Activated effector memory CD4-positive, alpha-beta T cell treated with anti-CD3 and anti-CD28 coated beads, Interleukin-2, amount 50 U/mL, for 16 hours (primary cell): Measurements from ENCODE around the gene MNAT1.
"Not testable (repeated sequence)": the region's sequence is repeated elsewhere in the genome, so short reads cannot be mapped to it uniquely, and the experiment has no call there.

Experiments
- DNase-seq: peaks from one replicate; pipeline ENCODE4 v3.0.0-alpha.2; 2020

The MNAT1 gene

GRCh38 chr14:60807247-60807646 lies 72.7 kb downstream of the MNAT1 start:
- no peak for DNase-seq

- no peak for DNase-seq
Measured at GRCh38 chr14:60807971-60808370, 73.4 kb downstream of the MNAT1 start.

- DNase-seq, result no peak
Measured at GRCh38 chr14:60812987-60813386, 78.4 kb downstream of the MNAT1 start.

GRCh38 chr14:60815371-60815770 lies 80.8 kb downstream of the MNAT1 start:
- no peak for DNase-seq

GRCh38 chr14:60817113-60817512 lies 82.6 kb downstream of the MNAT1 start:
- no peak for DNase-seq

- no peak for DNase-seq
Measured at GRCh38 chr14:60819575-60819974, 85.0 kb downstream of the MNAT1 start.

GRCh38 chr14:60838601-60839000 lies 104.0 kb downstream of the MNAT1 start:
- DNase-seq, result no peak

- no peak for DNase-seq
Measured at GRCh38 chr14:60839057-60839456, 104.5 kb downstream of the MNAT1 start.

- no peak for DNase-seq
Measured at GRCh38 chr14:60839657-60840056, 105.1 kb downstream of the MNAT1 start.

GRCh38 chr14:60840313-60840712 lies 105.8 kb downstream of the MNAT1 start:
- no peak for DNase-seq

- DNase-seq, result no peak
Measured at GRCh38 chr14:60845523-60845922, 111.0 kb downstream of the MNAT1 start.

GRCh38 chr14:60848066-60848465 lies 113.5 kb downstream of the MNAT1 start:
- no peak for DNase-seq

- not testable (repeated sequence) for DNase-seq
Measured at GRCh38 chr14:60851692-60852091, 117.1 kb downstream of the MNAT1 start.

- DNase-seq, result no peak
Measured at GRCh38 chr14:60856111-60856510, 121.5 kb downstream of the MNAT1 start.

GRCh38 chr14:60859525-60859924 lies 125.0 kb downstream of the MNAT1 start:
- DNase-seq, result no peak

GRCh38 chr14:60861545-60862140 lies 127.1 kb downstream of the MNAT1 start:
- no peak for DNase-seq

GRCh38 chr14:60862283-60862682 lies 127.7 kb downstream of the MNAT1 start:
- DNase-seq, result no peak

- DNase-seq, result no peak
Measured at GRCh38 chr14:60863249-60863648, 128.7 kb downstream of the MNAT1 start.

GRCh38 chr14:60865378-60866127 lies 131.0 kb downstream of the MNAT1 start:
- no peak for DNase-seq

- no peak for DNase-seq
Measured at GRCh38 chr14:60867503-60868172, 133.1 kb downstream of the MNAT1 start.

- no peak for DNase-seq
Measured at GRCh38 chr14:60878121-60878520, 143.6 kb downstream of the MNAT1 start.

- DNase-seq, result no peak
Measured at GRCh38 chr14:60878536-60878935, 144.0 kb downstream of the MNAT1 start.

- no peak for DNase-seq
Measured at GRCh38 chr14:60882219-60882618, 147.7 kb downstream of the MNAT1 start.

- DNase-seq, result no peak
Measured at GRCh38 chr14:60884134-60884533, 149.6 kb downstream of the MNAT1 start.
